ENCODE data around the gene SSU72.
A peak's percentile ranks its signal among the peaks of the same experiment; 100 is the strongest.
"Not testable (repeated sequence)": the region's sequence is repeated elsewhere in the genome, so short reads cannot be mapped to it uniquely, and the experiment has no call there.

The SSU72 gene

DNA sequence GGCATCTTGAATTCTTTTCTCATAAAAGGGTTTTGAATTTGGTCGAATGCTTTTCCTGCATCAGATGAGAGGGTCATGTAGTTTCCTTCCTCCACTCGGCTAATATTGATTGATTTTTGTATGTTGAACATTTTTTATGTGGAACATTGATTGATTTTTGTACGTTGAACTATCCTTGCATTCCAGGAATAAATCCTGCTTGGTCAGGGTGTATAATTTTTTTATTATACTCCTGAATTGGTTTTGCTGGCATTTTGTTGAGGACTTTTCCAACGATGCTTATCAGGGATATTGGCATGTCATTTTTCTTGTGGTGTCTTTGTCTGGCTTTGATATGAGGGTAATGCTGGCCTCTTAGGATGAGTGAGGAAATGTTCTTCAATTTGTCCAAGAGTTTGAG lies 42.7 kb downstream of the SSU72 start:
- Histone ChIP-seq H4K20me1 (peaks cover 7% of the 10 kb centered on the region; the same call in 1 of the 2 replicates), H3K9me3 (peaks cover 24% of the 10 kb centered on the region), H3K4me3 (no peak overlapping the region), H3K4me1 (peaks cover 10% of the 10 kb centered on the region), H3K4me2 (no peak overlapping the region), H3K36me3 (peaks cover 69% of the 10 kb centered on the region), H3K9ac (no peak overlapping the region), H3K27ac (no peak overlapping the region), H3K27me3 (no peaks in the 10 kb centered on the region)
- TF ChIP-seq Cebpa-rat (IDR thresholded peaks at IDR 0.05): no peak

- Histone ChIP-seq H3K9me3 (peaks cover 24% of the 10 kb centered on the region), H3K4me3 (no peak overlapping the region), H3K36me3 (peaks cover 84% of the 10 kb centered on the region), H3K27ac (no peak overlapping the region), H3K9ac (no peak overlapping the region), H3K4me2 (no peak overlapping the region), H4K20me1 (peaks cover 7% of the 10 kb centered on the region; the same call in 1 of the 2 replicates), H3K4me1 (peaks cover 10% of the 10 kb centered on the region), H3K27me3 (no peaks in the 10 kb centered on the region)
- TF ChIP-seq Cebpa-rat (IDR thresholded peaks at IDR 0.05): no peak
Observed at GRCh38 chr1:1529936-1530335, 44.7 kb downstream of the SSU72 start.

GRCh38 chr1:1529321-1529720 lies 45.3 kb downstream of the SSU72 start:
- H3K27ac ChIP-seq: no peak overlapping the region
- no peak for TF ChIP-seq Cebpa-rat (IDR thresholded peaks at IDR 0.05)
- peaks cover 85% of the 10 kb centered on the region for H3K36me3 ChIP-seq

DNA sequence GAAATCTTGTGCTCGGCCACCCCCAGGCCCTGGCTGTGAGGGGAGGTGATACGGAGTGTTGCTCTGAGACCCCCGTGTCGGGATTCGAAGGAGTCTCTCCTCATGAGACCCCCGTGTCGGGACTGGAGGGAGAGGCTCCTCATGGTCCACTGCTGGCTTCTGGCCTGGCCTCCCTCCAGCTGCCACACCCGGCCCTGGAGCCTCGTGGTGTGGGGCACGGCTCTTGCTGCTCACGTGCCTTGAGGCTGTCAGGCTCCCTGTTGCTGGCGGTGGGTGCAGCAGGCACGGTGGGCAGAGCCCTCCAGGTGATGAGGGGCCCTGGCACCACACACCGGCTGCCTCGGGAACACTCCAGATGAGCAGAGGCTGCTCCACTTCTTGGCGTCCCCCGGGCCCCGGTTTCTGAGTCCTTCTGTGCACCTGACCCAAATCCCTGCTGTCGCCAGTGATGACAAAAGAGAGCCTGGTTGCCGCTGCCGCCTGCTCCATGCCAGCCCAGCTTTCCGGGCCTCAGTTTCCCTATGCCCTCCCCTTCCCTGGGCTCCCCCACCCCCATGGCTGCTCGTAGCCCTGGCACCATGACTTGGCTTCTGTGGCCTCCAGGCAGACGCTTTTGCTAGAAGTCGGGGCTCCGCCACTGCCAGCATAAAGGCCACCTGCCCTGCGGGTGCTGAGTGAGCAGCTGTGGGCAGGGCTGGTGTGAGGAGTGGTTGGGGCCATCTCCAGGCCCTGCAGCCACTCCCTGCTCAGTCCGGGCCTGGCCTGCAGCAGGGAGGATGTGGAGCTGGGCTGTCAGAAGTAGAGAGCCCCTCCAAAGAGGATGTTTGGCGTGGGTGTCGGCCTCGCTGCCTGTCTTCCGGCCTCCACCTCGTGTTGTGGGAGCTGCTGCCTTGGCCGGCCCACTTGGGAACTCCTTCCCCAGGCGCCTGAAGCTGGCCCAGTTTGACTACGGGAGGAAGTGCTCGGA lies 46.1 kb downstream of the SSU72 start:
- Histone ChIP-seq H3K4me1 (peaks cover 4% of the 10 kb centered on the region), H3K36me3 (peaks cover 83% of the 10 kb centered on the region)
- TF ChIP-seq Cebpa-rat (IDR thresholded peaks at IDR 0.05): no peak

More at GRCh38 chr1:1529321-1529720, 45.3 kb downstream of the SSU72 start:
- peaks cover 5% of the 10 kb centered on the region for H3K4me1 ChIP-seq
- no peak overlapping the region for H3K9ac ChIP-seq
- no peak overlapping the region for H3K4me2 ChIP-seq
- peaks cover 24% of the 10 kb centered on the region for H3K9me3 ChIP-seq
- no peak overlapping the region for H3K4me3 ChIP-seq
- no peaks in the 10 kb centered on the region for H3K27me3 ChIP-seq
- peaks cover 4% of the 10 kb centered on the region; the same call in 1 of the 2 replicates for H4K20me1 ChIP-seq

DNA sequence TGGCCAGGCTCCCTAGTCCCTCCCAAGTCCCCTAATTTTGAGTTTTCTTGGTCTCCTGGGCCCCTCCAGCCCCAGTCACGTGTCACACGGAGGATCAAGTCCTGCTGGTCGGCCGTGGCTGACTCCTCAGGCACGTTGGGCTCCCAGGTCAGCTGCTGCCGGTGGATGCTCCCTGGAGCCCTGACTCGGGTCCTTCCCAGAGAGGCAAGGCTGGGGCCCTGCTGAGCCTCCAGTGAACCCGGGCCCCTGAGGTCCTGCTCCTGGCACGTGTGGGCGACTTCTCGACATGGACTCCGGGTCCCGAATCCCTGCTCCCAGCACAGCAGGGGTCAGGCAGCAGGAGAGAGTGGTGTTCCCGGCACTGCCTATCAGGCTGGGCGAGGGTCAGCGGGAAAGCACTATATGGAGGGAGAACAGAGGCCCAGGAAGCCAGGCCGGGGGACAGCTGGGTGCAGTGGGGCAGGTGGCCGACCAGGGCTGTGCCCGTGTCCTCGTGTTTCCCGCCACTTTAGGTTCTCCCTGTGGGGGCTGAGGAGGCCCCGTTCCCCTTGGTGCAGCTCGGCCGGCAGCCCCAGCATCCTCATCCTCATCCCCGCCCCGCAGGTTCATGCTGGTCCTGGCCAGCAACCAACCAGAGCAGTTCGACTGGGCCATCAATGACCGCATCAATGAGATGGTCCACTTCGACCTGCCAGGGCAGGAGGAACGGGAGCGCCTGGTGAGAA lies 47.4 kb downstream of the SSU72 start:
- peaks cover 17% of the 10 kb centered on the region for H4K20me1 ChIP-seq
- peaks cover 24% of the 10 kb centered on the region for H3K9me3 ChIP-seq
- no peak overlapping the region for H3K9ac ChIP-seq
- no peak overlapping the region for H3K4me3 ChIP-seq
- H3K27ac ChIP-seq: no peak overlapping the region
- no peak overlapping the region for H3K4me2 ChIP-seq
- TF ChIP-seq Cebpa-rat (IDR thresholded peaks at IDR 0.05): no peak
- H3K36me3 ChIP-seq: peaks cover 74% of the 10 kb centered on the region
- H3K27me3 ChIP-seq: no peaks in the 10 kb centered on the region
- H3K4me1 ChIP-seq: peaks cover 17% of the 10 kb centered on the region

More for the DNA sequence above, 46.1 kb downstream of the SSU72 start:
- H3K4me2 ChIP-seq: no peak overlapping the region
- H3K4me3 ChIP-seq: no peak overlapping the region
- H3K9me3 ChIP-seq: peaks cover 24% of the 10 kb centered on the region
- no peaks in the 10 kb centered on the region for H3K27me3 ChIP-seq
- H3K27ac ChIP-seq: no peak overlapping the region
- H4K20me1 ChIP-seq: peaks cover 4% of the 10 kb centered on the region
- no peak overlapping the region for H3K9ac ChIP-seq

DNA sequence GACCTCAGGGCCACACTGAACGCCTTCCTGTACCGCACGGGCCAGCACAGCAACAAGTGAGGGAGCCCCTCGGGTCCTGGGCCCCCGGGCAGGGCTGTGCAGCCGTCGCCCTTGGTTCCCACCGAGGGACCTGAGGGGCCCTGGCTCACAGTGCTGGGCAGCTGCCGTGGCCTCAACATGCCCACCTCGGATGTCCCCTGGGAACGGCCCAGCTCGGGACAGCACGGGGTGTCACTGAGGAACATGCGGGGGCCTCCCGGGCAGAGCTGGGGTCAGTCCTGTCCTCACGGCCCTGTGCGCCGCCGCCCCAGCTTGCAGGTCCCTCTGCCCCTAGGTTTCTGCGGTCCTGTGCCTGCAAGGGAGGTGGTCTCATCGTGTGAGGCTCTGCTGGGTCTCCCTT lies 48.2 kb downstream of the SSU72 start:
- H3K9ac ChIP-seq: not testable (repeated sequence)
- H3K9me3 ChIP-seq: peaks cover 18% of the 10 kb centered on the region
- peaks cover 74% of the 10 kb centered on the region for H3K36me3 ChIP-seq

DNA sequence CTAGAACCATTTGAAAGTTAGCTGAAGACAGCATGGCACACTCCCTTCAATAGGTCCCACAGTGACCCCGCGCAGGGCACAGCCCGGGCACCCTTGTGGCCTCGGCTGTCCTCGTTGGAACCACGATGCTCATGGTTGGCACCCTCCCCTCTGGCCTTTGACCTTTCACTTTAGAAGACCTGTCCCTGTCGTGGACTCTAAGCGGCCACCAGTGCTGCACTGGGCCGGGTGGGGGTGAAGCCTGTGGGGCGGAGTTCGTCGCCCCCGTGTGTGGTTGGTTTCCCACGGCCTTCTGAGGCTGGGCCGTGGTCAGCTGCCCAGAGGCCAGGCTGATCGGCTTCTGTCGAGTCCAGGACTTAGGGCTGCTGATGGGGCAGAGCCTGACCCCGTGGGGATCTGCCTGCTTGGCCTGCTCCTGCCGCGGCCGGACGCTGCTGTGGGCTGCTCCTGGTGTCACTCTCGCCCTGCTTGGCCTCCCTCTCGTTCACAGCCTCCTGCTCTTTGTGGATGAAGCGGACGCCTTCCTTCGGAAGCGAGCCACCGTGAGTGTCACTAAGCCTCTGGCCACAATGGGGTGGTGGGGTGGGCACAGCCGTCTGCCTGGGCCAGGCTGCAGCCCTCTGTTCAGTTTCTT lies 49.8 kb downstream of the SSU72 start:
- H3K4me2 ChIP-seq, H3K27me3 ChIP-seq, H3K4me3 ChIP-seq, H3K27ac ChIP-seq, H3K9ac ChIP-seq, H3K9me3 ChIP-seq: not testable (repeated sequence)
- Histone ChIP-seq H3K4me1 (peaks cover 24% of the 10 kb centered on the region), H4K20me1 (peaks cover 28% of the 10 kb centered on the region), H3K36me3 (peaks cover 77% of the 10 kb centered on the region)

More for the DNA sequence above, 48.2 kb downstream of the SSU72 start:
- not testable (repeated sequence) for H3K27me3 ChIP-seq, H3K27ac ChIP-seq, H3K4me3 ChIP-seq, H3K4me2 ChIP-seq
- H3K4me1 ChIP-seq: peaks cover 24% of the 10 kb centered on the region
- H4K20me1 ChIP-seq: peaks cover 25% of the 10 kb centered on the region

GRCh38 chr1:1523651-1524050 lies 51.0 kb downstream of the SSU72 start:
- Histone ChIP-seq H4K20me1 (peaks cover 28% of the 10 kb centered on the region), H3K4me2 (peak overlapping the region; percentile 78), H3K36me3 (peaks cover 71% of the 10 kb centered on the region), H3K4me1 (peaks cover 24% of the 10 kb centered on the region)
- not testable (repeated sequence) for H3K27ac ChIP-seq, H3K9me3 ChIP-seq, H3K4me3 ChIP-seq, H3K27me3 ChIP-seq, H3K9ac ChIP-seq

DNA sequence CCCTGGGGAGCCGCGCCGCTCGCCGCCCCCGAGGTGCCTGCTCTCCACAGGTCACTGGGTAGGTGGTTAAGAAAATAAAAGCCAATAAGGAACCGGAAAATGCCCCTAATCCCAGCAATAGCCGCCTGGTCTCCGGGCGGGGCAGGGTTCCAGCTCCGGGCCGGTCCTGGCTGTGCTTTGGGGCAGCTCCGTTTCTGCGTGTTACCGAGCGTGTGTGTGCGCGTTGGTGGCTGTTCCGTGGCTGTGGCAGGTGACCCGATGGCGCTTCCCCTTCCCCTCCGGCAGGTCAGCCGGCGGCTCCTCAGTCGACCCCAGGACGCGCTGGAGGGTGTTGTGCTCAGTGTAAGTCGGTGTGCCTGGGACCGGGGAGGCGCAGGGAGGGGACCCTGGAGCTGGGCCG lies 51.4 kb downstream of the SSU72 start:
- Histone ChIP-seq H3K4me2 (peak overlapping the region; percentile 78), H4K20me1 (peaks cover 28% of the 10 kb centered on the region), H3K4me1 (peaks cover 24% of the 10 kb centered on the region), H3K36me3 (peaks cover 70% of the 10 kb centered on the region)
- H3K4me3 ChIP-seq, H3K9me3 ChIP-seq, H3K27ac ChIP-seq, H3K27me3 ChIP-seq, H3K9ac ChIP-seq: not testable (repeated sequence)

GRCh38 chr1:1522536-1522935 lies 52.1 kb downstream of the SSU72 start:
- Histone ChIP-seq H3K4me2 (peak overlapping the region; percentile 78), H3K4me1 (peaks cover 24% of the 10 kb centered on the region), H4K20me1 (peaks cover 28% of the 10 kb centered on the region), H3K36me3 (peaks cover 69% of the 10 kb centered on the region)
- H3K27me3 ChIP-seq, H3K9me3 ChIP-seq, H3K4me3 ChIP-seq, H3K9ac ChIP-seq, H3K27ac ChIP-seq: not testable (repeated sequence)

All from BLaER1 (cell line).